Common myeloid progenitor, CD34-positive (primary cell): ENCODE data around the gene PRKAG2.

Source experiments
- CTCF ChIA-PET: fragments of 350-600 bp; sonication (Branson Sonifier 250); formaldehyde crosslinking; loops from one replicate; lab custom pipeline; 2021; ENCODE audit warnings: antibody characterized with exemption; lab: Charles Lee
- POLR2A ChIA-PET: fragments of 350-600 bp; sonication (Branson Sonifier 250); formaldehyde crosslinking; loops from one replicate; lab custom pipeline; 2021; ENCODE audit warnings: antibody characterized with exemption; lab: Charles Lee
- DNase-seq, 3 donors: peaks; one replicate each; pipeline versions ENCODE4 v3.0.0 to v3.0.0-alpha.2; 2013
- H3K27ac ChIP-seq, 2 experiments: 1 replicate in 1 of 2; 2 replicates in 1 of 2; pipeline ENCODE4 v1.7.0; 2013; ENCODE audit warnings: inconsistent platforms in 2 of 2, low read length in 2 of 2, mild to moderate bottlenecking in 2 of 2, low read depth in 1 of 2, moderate library complexity in 1 of 2; ENCODE audit not compliant: severe bottlenecking in 2 of 2, insufficient read depth in 1 of 2, poor library complexity in 1 of 2
- H3K27me3 ChIP-seq, 5 experiments: replicated peaks in 2 of 5; 1 replicate in 3 of 5; 2 replicates in 2 of 5; pipeline versions ENCODE4 v1.6.1 to v1.7.0; 2013; ENCODE audit warnings: low read length in 4 of 5, mild to moderate bottlenecking in 2 of 5, moderate library complexity in 2 of 5, inconsistent platforms in 1 of 5; ENCODE audit not compliant: insufficient read depth in 5 of 5, control insufficient read depth in 4 of 5
- H3K36me3 ChIP-seq, 4 experiments: 1 replicate in 2 of 4; 2 replicates in 2 of 4; pipeline versions ENCODE4 v1.6.1 to v1.7.0; 2013; ENCODE audit warnings: low read length in 3 of 4, control low read depth in 1 of 4, mild to moderate bottlenecking in 1 of 4; ENCODE audit not compliant: control insufficient read depth in 4 of 4, insufficient read depth in 4 of 4
- H3K4me1 ChIP-seq, 4 experiments: 1 replicate in 3 of 4; 2 replicates in 1 of 4; pipeline versions ENCODE4 v1.6.1 to v1.7.1; 2013; ENCODE audit warnings: low read length in 3 of 4, mild to moderate bottlenecking in 3 of 4, control low read depth in 1 of 4, inconsistent platforms in 1 of 4, moderate library complexity in 1 of 4; ENCODE audit not compliant: control insufficient read depth in 4 of 4, insufficient read depth in 4 of 4; ENCODE audit errors: control extremely low read depth in 1 of 4
- H3K4me3 ChIP-seq, 7 experiments: 1 replicate in 4 of 7; 2 replicates in 3 of 7; pipeline versions ENCODE4 v1.5.1 to v1.7.0; 2013; ENCODE audit warnings: mild to moderate bottlenecking in 7 of 7, low read length in 6 of 7, moderate library complexity in 6 of 7, inconsistent platforms in 2 of 7, low read depth in 2 of 7, control low read depth in 1 of 7; ENCODE audit not compliant: insufficient read depth in 4 of 7, control insufficient read depth in 1 of 7; ENCODE audit errors: extremely low read depth in 1 of 7
- H3K9me3 ChIP-seq, 5 experiments: 1 replicate in 4 of 5; 2 replicates in 1 of 5; pipeline versions ENCODE4 v1.6.1 to v1.7.1; 2013; ENCODE audit warnings: low read length in 4 of 5, mild to moderate bottlenecking in 2 of 5, inconsistent platforms in 1 of 5, low read depth in 1 of 5, moderate library complexity in 1 of 5; ENCODE audit not compliant: control insufficient read depth in 4 of 5, insufficient read depth in 2 of 5; ENCODE audit errors: control extremely low read depth in 1 of 5
- WGBS: methylation state at CpG from one replicate; pipeline ENCODE4 v1.1.5; 2013; ENCODE audit not compliant: insufficient coverage; 5-methylcytosine and 5-hydroxymethylcytosine counted together

PRKAG2 gene

GRCh38 chr7:151851145-151851751 is 25.7 kb downstream of the PRKAG2 start:
- DNase-seq: peak; percentile 73 to 90 (median 86)
- ChIA-PET CTCF (interaction anchor here (0.8 to 1.7 kb wide), 5 partner anchors 8 to 69 kb away, joined by 3 to 6 read pairs (median 4); no protein-coding TSS in a partner anchor), POLR2A (interaction anchor here (0.6 to 2.3 kb wide), 4 partner anchors 12 to 43 kb away, joined by 3 to 7 read pairs (median 4); partner anchors contain the start of gene PRKAG2)
- Histone ChIP-seq H3K9me3 (no peaks in the 10 kb centered on the region), H3K36me3 (peaks cover 0 to 2% (median 0%) of the 10 kb centered on the region in 4 experiments), H3K4me3 (peak overlapping the region; percentile 33 to 86 (median 70)), H3K4me1 (peaks cover 2 to 37% (median 26%) of the 10 kb centered on the region in 4 experiments), H3K27me3 (no peaks in the 10 kb centered on the region), H3K27ac (peak overlapping the region in 1 of 2 experiments; percentile 29)
- WGBS: 0% methylated on average over 7 of the region's 16 CpGs

- H3K4me1 ChIP-seq: peaks cover 2 to 38% (median 26%) of the 10 kb centered on the region in 4 experiments
- peak overlapping the region in 1 of 2 experiments; percentile 29 for H3K27ac ChIP-seq
- peak overlapping the region in 6 of 7 experiments; percentile 57 to 86 (median 70) for H3K4me3 ChIP-seq
- H3K9me3 ChIP-seq: no peaks in the 10 kb centered on the region
- H3K36me3 ChIP-seq: peaks cover 0 to 2% (median 0%) of the 10 kb centered on the region in 4 experiments
- peak in 1 of 3 donors; percentile 24 for DNase-seq
- H3K27me3 ChIP-seq: no peaks in the 10 kb centered on the region
- ChIA-PET POLR2A (interaction anchor here (0.6 to 2.3 kb wide), 4 partner anchors 11 to 43 kb away, joined by 3 to 7 read pairs (median 4); partner anchors contain the start of gene PRKAG2), CTCF (interaction anchor here (0.8 to 1.7 kb wide), 5 partner anchors 9 to 68 kb away, joined by 3 to 6 read pairs (median 4); no protein-coding TSS in a partner anchor)
- WGBS: 86% methylated on average over 12 of the region's 19 CpGs
Observed at GRCh38 chr7:151850491-151851124, 26.3 kb downstream of the PRKAG2 start.

- POLR2A ChIA-PET: interaction anchor here (2.3 kb wide), 1 partner anchor 11 kb away, joined by 7 read pairs; no protein-coding TSS in a partner anchor
- WGBS: 100% methylated on average over 6 of the region's 13 CpGs
- H3K27ac ChIP-seq: no peak overlapping the region
- H3K36me3 ChIP-seq: peaks cover 0 to 4% (median 0%) of the 10 kb centered on the region in 4 experiments
- H3K27me3 ChIP-seq: no peaks in the 10 kb centered on the region
- CTCF ChIA-PET: no interaction called here
- no peak for DNase-seq
- H3K4me3 ChIP-seq: no peak overlapping the region
- H3K4me1 ChIP-seq: peaks cover 2 to 45% (median 26%) of the 10 kb centered on the region in 4 experiments
- no peaks in the 10 kb centered on the region for H3K9me3 ChIP-seq
Observed at GRCh38 chr7:151849879-151850260, 27.0 kb downstream of the PRKAG2 start.

GRCh38 chr7:151849008-151849878 is 27.7 kb downstream of the PRKAG2 start:
- ChIA-PET POLR2A (no interaction called here), CTCF (no interaction called here)
- peaks cover 0 to 4% (median 0%) of the 10 kb centered on the region in 4 experiments for H3K36me3 ChIP-seq
- 94% methylated on average over 25 of the region's 26 CpGs for WGBS
- H3K4me3 ChIP-seq: no peak overlapping the region
- no peak overlapping the region for H3K27ac ChIP-seq
- H3K4me1 ChIP-seq: peaks cover 2 to 48% (median 26%) of the 10 kb centered on the region in 4 experiments
- no peaks in the 10 kb centered on the region for H3K9me3 ChIP-seq
- no peak for DNase-seq
- no peaks in the 10 kb centered on the region for H3K27me3 ChIP-seq

- peaks cover 2 to 55% (median 26%) of the 10 kb centered on the region in 4 experiments for H3K4me1 ChIP-seq
- no peaks in the 10 kb centered on the region for H3K9me3 ChIP-seq
- H3K27ac ChIP-seq: no peak overlapping the region
- CTCF ChIA-PET: interaction anchor here (0.9 to 2.2 kb wide), 3 partner anchors 23 to 87 kb away, joined by 3 to 6 read pairs (median 3); partner anchors contain the start of gene PRKAG2
- no peak for DNase-seq
- 96% methylated on average over 10 of the region's 10 CpGs for WGBS
- POLR2A ChIA-PET: no interaction called here
- H3K4me3 ChIP-seq: no peak overlapping the region
- no peaks in the 10 kb centered on the region for H3K27me3 ChIP-seq
- H3K36me3 ChIP-seq: peaks cover 0 to 4% (median 0%) of the 10 kb centered on the region in 4 experiments
Observed at GRCh38 chr7:151847681-151848081, 29.2 kb downstream of the PRKAG2 start.

- Histone ChIP-seq H3K4me1 (peaks cover 2 to 50% (median 22%) of the 10 kb centered on the region in 4 experiments), H3K9me3 (no peaks in the 10 kb centered on the region), H3K4me3 (no peak overlapping the region), H3K27ac (no peak overlapping the region), H3K36me3 (peaks cover 0 to 7% (median 0%) of the 10 kb centered on the region in 4 experiments), H3K27me3 (no peaks in the 10 kb centered on the region)
- DNase-seq: no peak
- WGBS: 91% methylated on average over 7 of the region's 7 CpGs
- CTCF ChIA-PET: interaction anchor here (0.8 to 2.2 kb wide), 4 partner anchors 14 to 88 kb away, joined by 3 to 6 read pairs (median 3); partner anchors contain the start of gene PRKAG2
- POLR2A ChIA-PET: no interaction called here
Observed at GRCh38 chr7:151847136-151847535, 29.8 kb downstream of the PRKAG2 start.
